Measurements from ENCODE around the gene RASSF3. TPM values are rescaled to one million over a fixed set of nuclear protein-coding genes. Genes with fewer than 3 reads are reported as not detected.

RASSF3 gene
- total RNA-seq, 1 experiment from 2014 or later = 30.5 TPM

DNA sequence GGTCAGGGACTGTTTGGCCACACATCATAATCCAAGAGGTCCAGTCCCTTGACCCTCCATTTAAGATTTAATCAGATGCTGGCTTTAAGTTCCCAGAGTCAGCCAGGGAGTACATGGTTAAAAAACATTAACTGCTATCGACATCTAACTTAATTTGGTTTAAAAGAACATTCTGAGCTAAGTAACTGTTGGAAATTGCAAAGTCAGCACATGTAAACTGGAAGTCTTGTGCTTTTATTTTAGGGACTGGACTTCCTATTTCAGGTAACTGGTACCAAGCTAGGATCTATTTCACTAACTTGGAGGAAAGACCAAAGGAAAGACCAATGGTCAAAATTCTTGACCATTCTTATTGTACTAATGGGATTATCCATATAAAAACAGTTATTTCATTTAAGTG lies 108.4 kb downstream of the RASSF3 start:
- no TSS peak for BruUV-seq (replicated peaks)
- Mint-ChIP-seq H3K4me3 (ENCODE audit: unreplicated experiment) (no peak overlapping the region), H3K27me3 (ENCODE audit: insufficient read depth, unreplicated experiment) (no peaks in the 10 kb centered on the region), H3K27ac (ENCODE audit: low read depth, unreplicated experiment) (no peak overlapping the region), H3K36me3 (ENCODE audit: insufficient read depth, unreplicated experiment) (peaks cover 58% of the 10 kb centered on the region), H3K4me1 (ENCODE audit: insufficient read depth, unreplicated experiment) (no peaks in the 10 kb centered on the region), H3K9me3 (ENCODE audit: unreplicated experiment) (no peaks in the 10 kb centered on the region)
- TF ChIP-seq, protein P1, sequence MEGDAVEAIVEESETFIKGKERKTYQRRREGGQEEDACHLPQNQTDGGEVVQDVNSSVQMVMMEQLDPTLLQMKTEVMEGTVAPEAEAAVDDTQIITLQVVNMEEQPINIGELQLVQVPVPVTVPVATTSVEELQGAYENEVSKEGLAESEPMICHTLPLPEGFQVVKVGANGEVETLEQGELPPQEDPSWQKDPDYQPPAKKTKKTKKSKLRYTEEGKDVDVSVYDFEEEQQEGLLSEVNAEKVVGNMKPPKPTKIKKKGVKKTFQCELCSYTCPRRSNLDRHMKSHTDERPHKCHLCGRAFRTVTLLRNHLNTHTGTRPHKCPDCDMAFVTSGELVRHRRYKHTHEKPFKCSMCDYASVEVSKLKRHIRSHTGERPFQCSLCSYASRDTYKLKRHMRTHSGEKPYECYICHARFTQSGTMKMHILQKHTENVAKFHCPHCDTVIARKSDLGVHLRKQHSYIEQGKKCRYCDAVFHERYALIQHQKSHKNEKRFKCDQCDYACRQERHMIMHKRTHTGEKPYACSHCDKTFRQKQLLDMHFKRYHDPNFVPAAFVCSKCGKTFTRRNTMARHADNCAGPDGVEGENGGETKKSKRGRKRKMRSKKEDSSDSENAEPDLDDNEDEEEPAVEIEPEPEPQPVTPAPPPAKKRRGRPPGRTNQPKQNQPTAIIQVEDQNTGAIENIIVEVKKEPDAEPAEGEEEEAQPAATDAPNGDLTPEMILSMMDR (IDR thresholded peaks at IDR 0.05; ENCODE audit: unreplicated experiment) = no peak
- no peak for DNase-seq (ENCODE audit: unreplicated experiment)
- POLR2A ChIA-PET = no interaction called here
- intact Hi-C loops (cut with micrococcal nuclease) = no loop called here
- CTCF ChIA-PET = interaction anchor here (0.8 to 1.4 kb wide), 3 partner anchors 20 to 169 kb away, joined by 3 to 5 read pairs (median 4); no protein-coding TSS in a partner anchor

DNA sequence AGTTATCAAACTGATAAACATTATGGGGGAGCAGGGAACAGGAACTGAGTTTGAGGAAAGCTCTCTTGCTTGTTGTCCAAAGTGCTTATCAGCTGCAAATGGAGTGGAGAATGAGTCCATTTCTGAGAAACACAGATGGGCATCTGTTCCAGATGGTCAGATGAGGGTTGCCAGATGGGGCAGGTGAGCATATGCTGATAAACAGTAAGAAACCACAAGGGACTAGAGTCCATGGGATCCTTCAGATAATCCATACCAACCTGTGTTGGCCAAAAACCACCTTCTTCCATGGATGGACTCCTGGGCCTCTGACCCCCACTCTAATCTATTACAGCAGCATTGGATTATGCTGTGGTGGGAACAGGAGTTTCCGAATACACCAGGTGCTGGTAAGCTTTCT lies 110.6 kb downstream of the RASSF3 start:
- no peak overlapping the region for H3K4me3 Mint-ChIP-seq (ENCODE audit: unreplicated experiment)
- no peaks in the 10 kb centered on the region for H3K9me3 Mint-ChIP-seq (ENCODE audit: unreplicated experiment)
- ChIA-PET CTCF (no interaction called here), POLR2A (no interaction called here)
- H3K27me3 Mint-ChIP-seq (ENCODE audit: insufficient read depth, unreplicated experiment) = no peaks in the 10 kb centered on the region
- H3K36me3 Mint-ChIP-seq (ENCODE audit: insufficient read depth, unreplicated experiment) = peaks cover 54% of the 10 kb centered on the region
- no peak for DNase-seq (ENCODE audit: unreplicated experiment)
- no peak overlapping the region for H3K27ac Mint-ChIP-seq (ENCODE audit: low read depth, unreplicated experiment)
- intact Hi-C loops (cut with micrococcal nuclease) = no loop called here
- BruUV-seq (replicated peaks) = no TSS peak
- TF ChIP-seq, protein P1 (IDR thresholded peaks at IDR 0.05; ENCODE audit: unreplicated experiment) = no peak
- H3K4me1 Mint-ChIP-seq (ENCODE audit: insufficient read depth, unreplicated experiment) = no peaks in the 10 kb centered on the region

DNA sequence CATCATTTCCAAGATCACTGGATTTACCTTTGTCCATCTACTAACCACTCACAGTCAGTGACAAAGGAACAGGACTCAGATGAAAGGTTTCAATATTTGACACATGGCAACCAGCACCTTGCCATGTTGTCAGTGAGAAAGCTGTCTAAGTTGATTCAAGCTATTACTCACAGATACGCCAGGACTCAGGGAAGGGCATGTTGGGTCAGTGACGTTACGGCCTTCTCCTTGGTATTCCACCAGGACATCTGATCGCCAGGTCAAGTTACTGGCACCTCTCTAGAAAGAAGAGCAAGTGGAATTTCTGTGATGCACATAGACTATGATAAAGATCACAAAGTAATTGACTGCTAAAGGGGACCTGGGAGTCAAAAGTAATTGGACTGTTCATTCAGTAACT lies 112.5 kb downstream of the RASSF3 start:
- intact Hi-C loops (cut with micrococcal nuclease) = no loop called here
- no TSS peak for BruUV-seq (replicated peaks)
- no peaks in the 10 kb centered on the region for H3K4me1 Mint-ChIP-seq (ENCODE audit: insufficient read depth, unreplicated experiment)
- no peak overlapping the region for H3K4me3 Mint-ChIP-seq (ENCODE audit: unreplicated experiment)
- H3K36me3 Mint-ChIP-seq (ENCODE audit: insufficient read depth, unreplicated experiment) = peaks cover 54% of the 10 kb centered on the region
- H3K27me3 Mint-ChIP-seq (ENCODE audit: insufficient read depth, unreplicated experiment) = no peaks in the 10 kb centered on the region
- H3K27ac Mint-ChIP-seq (ENCODE audit: low read depth, unreplicated experiment) = no peak overlapping the region
- CTCF ChIA-PET = interaction anchor here (1.0 to 2.2 kb wide), 2 partner anchors 73 to 174 kb away, joined by 3 to 7 read pairs; no protein-coding TSS in a partner anchor
- TF ChIP-seq, protein P1 (IDR thresholded peaks at IDR 0.05; ENCODE audit: unreplicated experiment) = no peak
- no peak for DNase-seq (ENCODE audit: unreplicated experiment)
- POLR2A ChIA-PET = interaction anchor here (0.6 kb wide), 1 partner anchor 205 kb away, joined by 3 read pairs; no protein-coding TSS in a partner anchor
- H3K9me3 Mint-ChIP-seq (ENCODE audit: unreplicated experiment) = no peaks in the 10 kb centered on the region

DNA sequence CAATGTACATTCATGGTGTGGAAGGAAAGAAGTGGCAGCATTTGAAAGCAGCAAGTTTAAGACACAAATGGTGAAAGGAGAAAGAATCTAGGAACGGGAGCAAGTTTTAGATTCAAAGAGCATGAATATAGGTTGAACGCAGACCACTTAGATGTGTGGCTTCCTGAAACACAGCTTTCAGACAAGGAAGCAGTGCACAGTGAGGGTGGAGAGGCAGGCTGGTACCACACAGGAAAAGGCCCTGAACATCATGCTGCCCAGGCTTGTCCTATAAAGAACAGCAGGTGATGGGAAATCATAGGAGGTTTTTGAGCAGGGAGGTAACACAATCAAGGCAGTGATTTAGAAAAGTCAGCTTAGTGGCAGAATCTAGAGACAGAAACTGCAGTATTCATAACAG lies 113.3 kb downstream of the RASSF3 start:
- Mint-ChIP-seq H3K4me1 (ENCODE audit: insufficient read depth, unreplicated experiment) (no peaks in the 10 kb centered on the region), H3K9me3 (ENCODE audit: unreplicated experiment) (no peaks in the 10 kb centered on the region), H3K27ac (ENCODE audit: low read depth, unreplicated experiment) (no peak overlapping the region), H3K36me3 (ENCODE audit: insufficient read depth, unreplicated experiment) (peaks cover 62% of the 10 kb centered on the region), H3K4me3 (ENCODE audit: unreplicated experiment) (no peak overlapping the region), H3K27me3 (ENCODE audit: insufficient read depth, unreplicated experiment) (no peaks in the 10 kb centered on the region)
- TF ChIP-seq, protein P1 (IDR thresholded peaks at IDR 0.05; ENCODE audit: unreplicated experiment) = no peak
- intact Hi-C loops (cut with micrococcal nuclease) = no loop called here
- no peak for DNase-seq (ENCODE audit: unreplicated experiment)
- CTCF ChIA-PET = interaction anchor here (2.2 kb wide), 1 partner anchor 174 kb away, joined by 7 read pairs; no protein-coding TSS in a partner anchor
- POLR2A ChIA-PET = interaction anchor here (0.6 to 1.1 kb wide), 2 partner anchors 16 to 206 kb away, joined by 3 read pairs; no protein-coding TSS in a partner anchor
- no TSS peak for BruUV-seq (replicated peaks)

Measured in MCF 10A (cell line).